Measurements from ENCODE around the gene IL12RB1. TPM values are rescaled to one million over a fixed set of nuclear protein-coding genes. Genes with fewer than 3 reads are reported as not detected.

Gene IL12RB1
- total RNA-seq, 1 experiment from 2014 or later: not detected

DNA sequence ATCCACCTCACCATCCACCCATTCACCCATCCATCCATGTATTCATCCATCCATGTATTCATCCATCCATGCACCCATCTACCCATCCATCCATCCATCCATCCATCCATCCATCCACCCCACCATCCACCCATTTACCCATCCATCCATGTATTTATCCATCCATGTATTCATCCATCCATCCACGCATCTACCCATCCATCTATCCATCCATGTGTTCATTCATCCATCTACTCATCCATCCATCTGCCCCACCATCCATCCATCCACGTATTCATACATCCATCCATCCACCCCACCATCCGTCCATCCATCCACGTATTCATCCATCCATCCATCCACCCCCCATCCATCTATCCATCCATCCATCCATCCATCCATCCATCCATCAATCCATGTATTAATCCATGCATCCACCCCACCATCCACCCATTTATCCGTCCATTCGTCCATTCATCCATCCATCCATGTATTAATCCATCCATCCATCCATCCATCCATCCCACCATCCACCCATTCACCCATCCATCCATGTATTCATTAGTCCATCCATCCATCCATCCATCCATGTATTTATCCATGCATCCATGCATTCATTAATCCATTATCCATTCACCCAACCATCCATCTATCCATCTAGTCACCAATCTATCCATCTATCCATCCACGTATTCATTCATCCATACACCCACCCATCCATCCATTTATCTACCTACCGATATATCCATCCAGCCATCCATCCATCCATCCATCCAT, 2.6 kb downstream of the IL12RB1 start:
- TF ChIP-seq, protein P1, sequence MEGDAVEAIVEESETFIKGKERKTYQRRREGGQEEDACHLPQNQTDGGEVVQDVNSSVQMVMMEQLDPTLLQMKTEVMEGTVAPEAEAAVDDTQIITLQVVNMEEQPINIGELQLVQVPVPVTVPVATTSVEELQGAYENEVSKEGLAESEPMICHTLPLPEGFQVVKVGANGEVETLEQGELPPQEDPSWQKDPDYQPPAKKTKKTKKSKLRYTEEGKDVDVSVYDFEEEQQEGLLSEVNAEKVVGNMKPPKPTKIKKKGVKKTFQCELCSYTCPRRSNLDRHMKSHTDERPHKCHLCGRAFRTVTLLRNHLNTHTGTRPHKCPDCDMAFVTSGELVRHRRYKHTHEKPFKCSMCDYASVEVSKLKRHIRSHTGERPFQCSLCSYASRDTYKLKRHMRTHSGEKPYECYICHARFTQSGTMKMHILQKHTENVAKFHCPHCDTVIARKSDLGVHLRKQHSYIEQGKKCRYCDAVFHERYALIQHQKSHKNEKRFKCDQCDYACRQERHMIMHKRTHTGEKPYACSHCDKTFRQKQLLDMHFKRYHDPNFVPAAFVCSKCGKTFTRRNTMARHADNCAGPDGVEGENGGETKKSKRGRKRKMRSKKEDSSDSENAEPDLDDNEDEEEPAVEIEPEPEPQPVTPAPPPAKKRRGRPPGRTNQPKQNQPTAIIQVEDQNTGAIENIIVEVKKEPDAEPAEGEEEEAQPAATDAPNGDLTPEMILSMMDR (IDR thresholded peaks at IDR 0.05; ENCODE audit: unreplicated experiment): no peak
- DNase-seq (ENCODE audit: unreplicated experiment): no peak
- H3K36me3 Mint-ChIP-seq (ENCODE audit: insufficient read depth, unreplicated experiment): no peaks in the 10 kb centered on the region
- ChIA-PET CTCF (no interaction called here), POLR2A (no interaction called here)
- H3K4me3 Mint-ChIP-seq (ENCODE audit: unreplicated experiment): no peak overlapping the region
- H3K27me3 Mint-ChIP-seq (ENCODE audit: insufficient read depth, unreplicated experiment): peaks cover 32% of the 10 kb centered on the region
- H3K4me1 Mint-ChIP-seq (ENCODE audit: insufficient read depth, unreplicated experiment): no peaks in the 10 kb centered on the region
- H3K9me3 Mint-ChIP-seq (ENCODE audit: unreplicated experiment): peaks cover 15% of the 10 kb centered on the region
- H3K27ac Mint-ChIP-seq (ENCODE audit: low read depth, unreplicated experiment): no peak overlapping the region
- BruUV-seq (replicated peaks): no TSS peak
- intact Hi-C loops (cut with micrococcal nuclease): no loop called here

DNA sequence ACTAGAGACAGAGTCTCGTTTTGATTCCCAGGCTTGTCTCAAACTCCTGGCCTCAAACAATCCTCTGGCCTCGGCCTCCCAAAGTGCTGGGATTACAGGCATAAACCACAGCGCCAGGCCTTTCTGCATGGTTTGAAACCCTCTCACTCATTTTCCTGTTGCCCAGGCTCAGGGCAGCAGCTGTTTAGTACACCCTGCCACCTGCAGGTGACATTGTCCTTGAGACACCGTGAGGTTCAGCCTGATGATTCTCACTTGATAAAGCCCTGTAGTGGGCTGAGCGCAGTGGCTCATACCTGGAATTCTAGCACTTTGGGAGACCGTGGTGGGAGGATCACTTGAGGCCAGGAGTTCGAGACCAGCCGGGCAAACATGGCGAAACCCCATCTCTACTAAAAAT, 12.5 kb downstream of the IL12RB1 start:
- Mint-ChIP-seq H3K36me3 (ENCODE audit: insufficient read depth, unreplicated experiment) (no peaks in the 10 kb centered on the region), H3K27ac (ENCODE audit: low read depth, unreplicated experiment) (no peak overlapping the region), H3K9me3 (ENCODE audit: unreplicated experiment) (no peaks in the 10 kb centered on the region), H3K27me3 (ENCODE audit: insufficient read depth, unreplicated experiment) (no peaks in the 10 kb centered on the region), H3K4me1 (ENCODE audit: insufficient read depth, unreplicated experiment) (no peaks in the 10 kb centered on the region), H3K4me3 (ENCODE audit: unreplicated experiment) (no peak overlapping the region)
- DNase-seq (ENCODE audit: unreplicated experiment): no peak
- no TSS peak for BruUV-seq (replicated peaks)
- ChIA-PET POLR2A (no interaction called here), CTCF (interaction anchor here (1.1 kb wide), 1 partner anchor 15 kb away, joined by 3 read pairs; no protein-coding TSS in a partner anchor)
- TF ChIP-seq, protein P1 (IDR thresholded peaks at IDR 0.05; ENCODE audit: unreplicated experiment): no peak
- intact Hi-C loops (cut with micrococcal nuclease): no loop called here

DNA sequence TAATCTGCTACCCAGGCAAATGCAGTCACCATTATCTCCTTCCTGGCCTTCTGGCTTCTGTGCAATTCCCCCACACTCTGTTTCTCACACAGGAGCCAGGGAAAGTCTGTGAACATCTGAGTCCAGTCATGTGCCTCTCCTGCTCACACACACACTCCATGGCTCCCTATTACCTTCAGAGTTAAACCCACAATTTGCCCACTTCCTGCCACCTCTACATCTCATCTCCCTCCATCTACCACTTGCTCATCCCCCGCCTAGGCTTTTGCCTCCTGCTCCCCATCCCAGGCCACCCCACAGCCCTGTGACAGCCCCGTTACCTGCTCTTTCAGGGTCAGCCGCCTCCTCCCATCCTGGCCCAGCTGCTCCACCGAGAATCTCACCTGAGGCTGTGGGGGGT, 13.5 kb downstream of the IL12RB1 start:
- Mint-ChIP-seq H3K36me3 (ENCODE audit: insufficient read depth, unreplicated experiment) (no peaks in the 10 kb centered on the region), H3K27me3 (ENCODE audit: insufficient read depth, unreplicated experiment) (no peaks in the 10 kb centered on the region), H3K27ac (ENCODE audit: low read depth, unreplicated experiment) (no peak overlapping the region), H3K4me3 (ENCODE audit: unreplicated experiment) (no peak overlapping the region), H3K4me1 (ENCODE audit: insufficient read depth, unreplicated experiment) (no peaks in the 10 kb centered on the region), H3K9me3 (ENCODE audit: unreplicated experiment) (no peaks in the 10 kb centered on the region)
- intact Hi-C loops (cut with micrococcal nuclease): no loop called here
- TF ChIP-seq, protein P1 (IDR thresholded peaks at IDR 0.05; ENCODE audit: unreplicated experiment): no peak
- no peak for DNase-seq (ENCODE audit: unreplicated experiment)
- ChIA-PET CTCF (no interaction called here), POLR2A (no interaction called here)
- no TSS peak for BruUV-seq (replicated peaks)

DNA sequence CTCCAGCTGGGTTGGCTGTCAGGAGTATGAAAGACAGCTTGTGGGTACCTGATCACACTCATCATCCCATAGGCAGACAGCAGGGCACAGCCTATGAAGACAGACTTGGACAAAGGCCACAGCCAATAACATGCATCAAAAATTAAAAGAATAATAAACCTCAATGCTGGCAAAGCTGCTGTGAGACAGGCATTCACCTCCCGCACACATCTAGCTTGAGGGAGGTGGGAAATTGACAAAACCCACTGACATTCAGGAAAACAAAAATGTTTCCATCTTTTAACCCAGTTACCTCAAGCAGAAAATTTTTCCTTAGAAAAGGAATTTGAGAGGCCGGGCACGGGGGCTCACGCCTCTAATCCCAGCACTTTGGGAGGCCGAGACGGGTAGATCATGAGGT, 14.4 kb downstream of the IL12RB1 start:
- H3K9me3 Mint-ChIP-seq (ENCODE audit: unreplicated experiment): no peaks in the 10 kb centered on the region
- no peak for DNase-seq (ENCODE audit: unreplicated experiment)
- no peaks in the 10 kb centered on the region for H3K36me3 Mint-ChIP-seq (ENCODE audit: insufficient read depth, unreplicated experiment)
- CTCF ChIA-PET: interaction anchor here (0.6 to 0.7 kb wide), 2 partner anchors 65 to 1262 kb away, joined by 3 read pairs; no protein-coding TSS in a partner anchor
- H3K27ac Mint-ChIP-seq (ENCODE audit: low read depth, unreplicated experiment): no peak overlapping the region
- intact Hi-C loops (cut with micrococcal nuclease): no loop called here
- BruUV-seq (replicated peaks): no TSS peak
- POLR2A ChIA-PET: interaction anchor here (0.6 kb wide), 1 partner anchor 9 kb away, joined by 3 read pairs; no protein-coding TSS in a partner anchor
- no peak overlapping the region for H3K4me3 Mint-ChIP-seq (ENCODE audit: unreplicated experiment)
- TF ChIP-seq, protein P1 (IDR thresholded peaks at IDR 0.05; ENCODE audit: unreplicated experiment): no peak
- no peaks in the 10 kb centered on the region for H3K27me3 Mint-ChIP-seq (ENCODE audit: insufficient read depth, unreplicated experiment)
- H3K4me1 Mint-ChIP-seq (ENCODE audit: insufficient read depth, unreplicated experiment): no peaks in the 10 kb centered on the region
